ENCODE data around the gene TCF19. TPM values are rescaled to one million over a fixed set of nuclear protein-coding genes. Genes with fewer than 3 reads are reported as not detected.

Gene TCF19
- total and polyA plus RNA-seq, 2 experiments from 2014 or later: 8.3 to 11.1 TPM

GRCh38 chr6:31116661-31117385 lies 41.6 kb upstream of the TCF19 start:
- no peak for ATAC-seq
- H3K4me3 Mint-ChIP-seq: no peak overlapping the region
- H3K27me3 Mint-ChIP-seq (ENCODE audit: insufficient read depth, low read depth, poor library complexity): peaks cover 11% of the 10 kb centered on the region
- Histone ChIP-seq H2AFZ (no peak overlapping the region), H3K4me1 (ENCODE audit: insufficient read depth) (peaks cover 6% of the 10 kb centered on the region; the same call in 1 of the 2 replicates), H3K36me3 (ENCODE audit: insufficient read depth) (no peaks in the 10 kb centered on the region), H3K27me3 (ENCODE audit: insufficient read depth) (no peaks in the 10 kb centered on the region), H3K79me2 (replicated peaks; ENCODE audit: insufficient read depth) (no peaks in the 10 kb centered on the region), H3K9me2 (ENCODE audit: insufficient read depth) (peaks cover 7% of the 10 kb centered on the region; the same call in 1 of the 2 replicates), H3K27ac (ENCODE audit: low read depth) (no peak overlapping the region), H3K4me2 (no peak overlapping the region), H4K20me1 (replicated peaks; ENCODE audit: insufficient read depth) (no peaks in the 10 kb centered on the region), H3F3A (replicated peaks; ENCODE audit: low read depth) (no peaks in the 10 kb centered on the region), H3K4me3 (no peak overlapping the region)
- no peak for DNase-seq (ENCODE audit: low spot score)
- no peak overlapping the region for H3K27ac Mint-ChIP-seq
- no peak for TF ChIP-seq EZH2 (IDR thresholded peaks at IDR 0.05; ENCODE audit: low read depth, unreplicated experiment)
- TF ChIP-seq POLR2AphosphoS5 (IDR thresholded peaks at IDR 0.05; ENCODE audit: low read depth): no peak
- no peak for TF ChIP-seq CREB1 (CRISPR knock-in tag; IDR thresholded peaks at IDR 0.05; ENCODE audit: low read depth)
- TF ChIP-seq, protein P1, sequence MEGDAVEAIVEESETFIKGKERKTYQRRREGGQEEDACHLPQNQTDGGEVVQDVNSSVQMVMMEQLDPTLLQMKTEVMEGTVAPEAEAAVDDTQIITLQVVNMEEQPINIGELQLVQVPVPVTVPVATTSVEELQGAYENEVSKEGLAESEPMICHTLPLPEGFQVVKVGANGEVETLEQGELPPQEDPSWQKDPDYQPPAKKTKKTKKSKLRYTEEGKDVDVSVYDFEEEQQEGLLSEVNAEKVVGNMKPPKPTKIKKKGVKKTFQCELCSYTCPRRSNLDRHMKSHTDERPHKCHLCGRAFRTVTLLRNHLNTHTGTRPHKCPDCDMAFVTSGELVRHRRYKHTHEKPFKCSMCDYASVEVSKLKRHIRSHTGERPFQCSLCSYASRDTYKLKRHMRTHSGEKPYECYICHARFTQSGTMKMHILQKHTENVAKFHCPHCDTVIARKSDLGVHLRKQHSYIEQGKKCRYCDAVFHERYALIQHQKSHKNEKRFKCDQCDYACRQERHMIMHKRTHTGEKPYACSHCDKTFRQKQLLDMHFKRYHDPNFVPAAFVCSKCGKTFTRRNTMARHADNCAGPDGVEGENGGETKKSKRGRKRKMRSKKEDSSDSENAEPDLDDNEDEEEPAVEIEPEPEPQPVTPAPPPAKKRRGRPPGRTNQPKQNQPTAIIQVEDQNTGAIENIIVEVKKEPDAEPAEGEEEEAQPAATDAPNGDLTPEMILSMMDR (conservative IDR thresholded peaks at IDR 0.05; ENCODE audit: low read depth in 2 of 2): no peak
- TF ChIP-seq NANOG (IDR thresholded peaks at IDR 0.05; ENCODE audit: borderline replicate concordance): no peak
- TF ChIP-seq ZNF331 (CRISPR knock-in tag; IDR thresholded peaks at IDR 0.05; ENCODE audit: low read depth): no peak
- no peak for TF ChIP-seq JUNB (IDR thresholded peaks at IDR 0.05; ENCODE audit: unreplicated experiment)
- no peak for TF ChIP-seq EZH2phosphoT487 (IDR thresholded peaks at IDR 0.05; ENCODE audit: unreplicated experiment)
- no peak for TF ChIP-seq STAT1 (IDR thresholded peaks at IDR 0.05; ENCODE audit: unreplicated experiment)
- TF ChIP-seq ETS1 (IDR thresholded peaks at IDR 0.05): no peak
- H3K9me3 Mint-ChIP-seq: no peaks in the 10 kb centered on the region; the same call in 2 of the 3 replicates
- no peaks in the 10 kb centered on the region; the same call in 2 of the 3 replicates for H3K36me3 Mint-ChIP-seq (ENCODE audit: low read depth)
- peaks cover 21% of the 10 kb centered on the region for H3K4me1 Mint-ChIP-seq

DNA sequence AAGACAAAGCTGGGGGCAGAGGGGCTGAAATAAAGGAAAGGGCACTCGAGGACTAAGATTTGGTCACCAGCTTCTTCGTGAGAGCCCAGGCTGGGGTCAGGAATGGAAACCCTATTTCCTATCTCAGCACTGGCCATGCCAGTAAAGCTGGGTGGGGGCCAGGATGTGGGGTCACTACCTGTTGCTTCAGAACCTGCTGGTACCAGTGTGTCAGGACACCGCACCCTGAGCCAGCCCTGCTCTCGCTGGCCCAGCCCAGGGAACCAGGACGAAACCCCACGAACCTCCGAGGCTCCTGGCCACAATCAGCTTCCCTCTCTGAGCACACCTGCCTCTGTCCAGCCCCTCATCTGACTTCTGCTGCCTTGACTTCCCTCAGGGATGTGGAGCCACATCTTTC lies 40.2 kb upstream of the TCF19 start:
- H3K27me3 ChIP-seq (ENCODE audit: insufficient read depth): no peaks in the 10 kb centered on the region
- H3K27ac ChIP-seq (ENCODE audit: low read depth): no peak overlapping the region
- no peaks in the 10 kb centered on the region for H4K20me1 ChIP-seq (replicated peaks; ENCODE audit: insufficient read depth)
- no peak overlapping the region for H3K4me2 ChIP-seq
- peaks cover 19% of the 10 kb centered on the region for H3K4me1 Mint-ChIP-seq
- peaks cover 7% of the 10 kb centered on the region; the same call in 1 of the 2 replicates for H3K9me2 ChIP-seq (ENCODE audit: insufficient read depth)
- no peak overlapping the region for H3K27ac Mint-ChIP-seq
- H3K79me2 ChIP-seq (replicated peaks; ENCODE audit: insufficient read depth): no peaks in the 10 kb centered on the region
- H3K36me3 ChIP-seq (ENCODE audit: insufficient read depth): no peaks in the 10 kb centered on the region
- H2AFZ ChIP-seq: no peak overlapping the region
- DNase-seq (ENCODE audit: low spot score): no peak
- no peaks in the 10 kb centered on the region; the same call in 2 of the 3 replicates for H3K36me3 Mint-ChIP-seq (ENCODE audit: low read depth)
- H3K4me3 ChIP-seq: no peak overlapping the region
- H3K27me3 Mint-ChIP-seq (ENCODE audit: insufficient read depth, low read depth, poor library complexity): peaks cover 10% of the 10 kb centered on the region
- ATAC-seq: no peak
- no peaks in the 10 kb centered on the region; the same call in 2 of the 3 replicates for H3K9me3 Mint-ChIP-seq
- H3F3A ChIP-seq (replicated peaks; ENCODE audit: low read depth): no peaks in the 10 kb centered on the region
- H3K4me3 Mint-ChIP-seq: no peak overlapping the region
- peaks cover 6% of the 10 kb centered on the region; the same call in 1 of the 2 replicates for H3K4me1 ChIP-seq (ENCODE audit: insufficient read depth)
- no peak for TF ChIP-seq EZH2phosphoT487 (IDR thresholded peaks at IDR 0.05; ENCODE audit: unreplicated experiment)
- TF ChIP-seq ZNF462 (CRISPR knock-in tag; IDR thresholded peaks at IDR 0.05): no peak
- TF ChIP-seq STAT1 (IDR thresholded peaks at IDR 0.05; ENCODE audit: unreplicated experiment): no peak
- no peak for TF ChIP-seq ZNF114 (CRISPR knock-in tag; IDR thresholded peaks at IDR 0.05)
- TF ChIP-seq POLR2AphosphoS5 (IDR thresholded peaks at IDR 0.05; ENCODE audit: low read depth): no peak
- no peak for TF ChIP-seq EZH2 (IDR thresholded peaks at IDR 0.05; ENCODE audit: low read depth, unreplicated experiment)

Data from GM23338 (cell line).